HG03095 (cell line): ENCODE measurements around the gene TMEM164.
"Not testable (repeated sequence)": the region's sequence is repeated elsewhere in the genome, so short reads cannot be mapped to it uniquely, and the experiment has no call there.

ENCODE experiments used
- ATAC-seq: cut with Tn5 transposase; IDR thresholded peaks from one replicate; pipeline ENCODE4 v1.9.1; 2021; ENCODE audit warnings: moderate library complexity; ENCODE audit not compliant: unreplicated experiment

The TMEM164 gene

DNA sequence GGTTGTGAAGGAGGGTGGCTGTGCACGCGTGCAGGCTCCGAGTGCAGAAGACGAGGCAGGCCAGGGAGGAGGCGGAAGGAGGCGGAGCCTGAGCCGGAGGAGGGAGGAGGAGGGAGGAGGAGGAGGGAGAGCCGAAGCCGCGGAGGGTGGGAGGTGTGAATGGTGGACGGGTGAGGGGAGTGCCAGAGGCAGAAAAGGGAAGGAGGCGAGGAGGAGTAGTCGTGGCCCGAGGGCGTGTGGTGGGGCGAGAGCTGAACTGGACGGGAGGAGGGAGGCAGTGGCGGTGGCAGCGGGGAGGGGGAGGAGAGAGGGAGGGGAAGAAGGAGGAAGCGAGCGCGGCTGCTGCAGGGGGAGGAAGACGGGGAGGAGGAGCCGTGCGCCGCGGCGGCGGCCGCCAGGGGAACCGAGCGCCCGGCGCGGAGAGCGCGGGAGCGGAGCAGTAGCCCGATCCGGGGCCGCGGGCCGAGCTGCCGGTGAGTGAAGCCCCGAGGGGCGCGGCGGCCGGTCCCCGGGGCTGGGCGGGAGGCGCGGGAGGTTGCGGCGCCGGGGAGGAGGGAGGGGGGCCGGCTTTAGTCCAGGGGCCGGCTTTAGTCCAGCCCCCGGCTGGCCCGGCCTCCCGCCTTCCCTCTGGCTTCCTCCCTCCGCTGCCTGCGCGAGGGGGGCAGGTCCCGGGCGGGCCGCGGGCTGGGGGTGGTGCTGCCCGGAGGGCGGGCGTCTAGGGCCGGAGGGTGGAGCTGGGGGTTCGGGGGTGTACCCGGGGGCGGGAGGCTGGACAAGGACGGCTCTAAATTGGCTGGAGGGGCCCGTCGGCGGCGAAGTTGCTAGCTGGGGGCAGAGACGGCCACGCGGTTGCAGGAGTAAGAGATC is at the start of gene TMEM164:
Gene TMEM164 (plus strand): TSS at position 815 of the 867 bp plus-strand sequence. CDS start 661 bp downstream, outside the sequence.
- peak; percentile 76 for ATAC-seq

GRCh38 chrX:109954333-109954732 is 48.6 kb upstream of the TMEM164 start:
- ATAC-seq = no peak

DNA sequence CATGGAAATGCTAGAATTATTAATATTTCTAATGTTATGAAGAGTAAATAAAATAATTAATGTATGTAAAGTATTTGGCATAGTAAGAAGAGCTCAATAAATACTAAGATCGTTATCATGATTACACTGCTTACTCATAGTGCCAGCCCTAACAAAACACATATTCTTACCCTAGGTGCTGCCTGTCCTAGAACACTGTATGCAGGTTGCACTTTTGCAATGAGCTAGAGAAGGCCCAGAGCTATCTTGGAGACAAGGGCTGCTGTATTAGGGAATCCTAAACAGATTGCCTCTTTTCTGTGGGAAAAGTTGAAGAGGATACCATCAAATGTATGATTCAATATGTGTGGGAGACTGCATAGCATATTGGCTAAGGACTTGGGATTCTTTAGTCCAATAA is 48.0 kb upstream of the TMEM164 start:
- no peak for ATAC-seq

- ATAC-seq = no peak
Observed at GRCh38 chrX:109958266-109958665, 44.6 kb upstream of the TMEM164 start.

GRCh38 chrX:109959356-109959871 is 43.5 kb upstream of the TMEM164 start:
- ATAC-seq = no peak

DNA sequence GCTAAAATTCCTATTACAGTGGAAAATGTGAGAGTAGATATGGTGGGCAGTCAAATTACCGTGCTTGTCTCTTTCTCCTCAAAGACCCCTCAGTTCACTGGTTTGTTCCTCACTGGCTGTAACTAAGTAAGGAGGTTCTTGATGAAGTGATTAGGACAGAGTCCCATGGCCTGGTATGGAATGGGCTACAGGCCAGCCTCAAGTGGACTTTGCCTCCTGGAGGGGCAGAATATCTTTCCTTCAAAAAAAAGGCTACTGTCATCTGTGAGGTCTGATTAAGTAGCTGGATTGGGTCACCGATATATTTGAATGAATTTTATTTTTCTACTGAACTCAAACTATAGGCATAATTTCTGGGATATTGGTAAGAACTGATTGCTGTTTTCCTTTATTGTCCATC is 38.5 kb upstream of the TMEM164 start:
- no peak for ATAC-seq

DNA sequence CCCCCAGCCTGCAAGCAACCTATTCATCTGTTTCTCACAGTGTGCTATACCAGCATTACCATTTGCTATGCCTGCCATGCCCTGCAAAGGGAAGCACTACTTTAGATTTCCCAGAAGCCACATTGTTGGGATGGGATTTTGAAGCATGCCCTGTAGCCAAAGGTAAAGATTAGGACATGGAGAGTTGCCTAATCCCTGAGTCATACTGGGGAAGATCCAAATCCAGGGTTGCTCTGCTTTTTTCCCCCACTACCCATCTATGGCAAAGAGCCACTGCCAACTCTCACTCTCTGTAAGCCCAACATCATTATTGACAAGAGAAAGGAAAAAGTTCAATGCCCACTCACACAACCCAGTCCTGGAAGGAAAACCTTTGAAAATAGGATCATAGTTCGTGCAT is 36.7 kb upstream of the TMEM164 start:
- no peak for ATAC-seq

DNA sequence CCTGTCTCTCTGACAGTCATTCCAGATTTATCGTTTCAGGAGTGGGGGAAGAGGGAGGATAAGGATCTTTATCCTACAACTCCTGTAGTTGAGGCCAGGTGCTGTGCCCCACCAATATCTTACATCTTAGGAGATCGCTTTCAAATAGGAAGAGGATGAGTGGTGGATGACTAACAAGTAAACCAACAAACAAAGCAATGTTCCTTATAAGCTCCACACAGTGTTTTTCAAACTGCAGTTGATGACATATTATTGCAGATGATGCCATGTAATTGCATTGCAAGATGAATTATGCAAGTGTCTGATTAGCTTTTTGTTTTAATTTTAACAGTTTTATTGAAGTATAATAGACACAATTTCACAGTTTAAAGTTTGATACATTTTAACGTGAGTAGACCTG is 35.8 kb upstream of the TMEM164 start:
- ATAC-seq = no peak

- not testable (repeated sequence) for ATAC-seq
Observed at GRCh38 chrX:109970841-109971240, 32.1 kb upstream of the TMEM164 start.

DNA sequence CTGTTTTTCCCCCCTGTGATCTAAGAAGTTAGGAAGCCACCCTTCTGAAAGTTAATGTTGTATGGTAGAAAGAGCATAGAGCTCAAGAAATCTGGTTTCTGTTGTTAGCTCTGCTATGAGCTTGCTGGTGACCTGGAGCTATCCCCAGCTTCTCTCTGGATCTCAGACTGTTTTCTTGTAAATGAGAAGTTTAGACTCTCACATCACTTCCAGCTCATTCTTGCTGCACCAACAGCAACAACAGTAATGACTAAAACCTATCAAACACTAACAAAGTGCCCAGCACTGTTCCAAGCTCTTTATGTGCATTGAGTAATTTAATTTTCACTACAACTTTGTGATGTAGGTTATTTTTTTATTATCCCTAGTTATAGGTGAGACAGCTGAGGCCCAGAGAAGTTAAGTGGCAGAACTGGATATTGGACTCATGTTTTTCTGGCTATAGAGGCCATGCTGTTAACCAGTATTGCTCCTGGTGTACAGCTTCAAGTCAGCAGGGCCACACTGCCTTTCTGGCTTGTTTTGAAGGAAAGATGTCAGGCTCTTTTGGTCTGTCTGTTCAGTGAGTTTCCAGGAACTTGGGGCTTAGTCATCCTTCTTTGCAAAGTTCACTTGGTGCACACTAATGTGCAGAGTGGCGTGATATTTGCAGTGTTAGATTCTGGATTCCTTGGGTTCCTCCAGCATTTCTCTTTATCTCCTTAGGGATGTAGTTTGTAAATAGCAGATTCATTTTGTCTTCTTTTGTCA is 27.8 kb upstream of the TMEM164 start:
- ATAC-seq = no peak

DNA sequence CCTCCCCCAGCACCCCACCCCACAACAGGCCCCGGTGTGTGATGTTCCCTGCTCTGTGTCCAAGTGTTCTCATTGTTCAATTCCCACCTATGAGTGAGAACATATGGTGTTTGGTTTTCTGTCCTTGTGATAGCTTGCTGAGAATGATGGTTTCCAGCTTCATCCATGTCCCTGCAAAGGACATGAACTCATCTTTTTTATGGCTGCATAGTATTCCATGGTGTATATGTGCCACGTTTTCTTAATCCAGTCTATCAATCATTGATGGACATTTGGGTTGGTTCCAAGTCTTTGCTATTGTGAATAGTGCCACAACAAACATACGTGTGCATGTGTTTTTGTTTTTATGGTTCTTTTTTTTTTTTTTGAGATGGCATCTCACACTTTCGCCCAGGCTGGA is 17.7 kb upstream of the TMEM164 start:
- ATAC-seq = not testable (repeated sequence)

DNA sequence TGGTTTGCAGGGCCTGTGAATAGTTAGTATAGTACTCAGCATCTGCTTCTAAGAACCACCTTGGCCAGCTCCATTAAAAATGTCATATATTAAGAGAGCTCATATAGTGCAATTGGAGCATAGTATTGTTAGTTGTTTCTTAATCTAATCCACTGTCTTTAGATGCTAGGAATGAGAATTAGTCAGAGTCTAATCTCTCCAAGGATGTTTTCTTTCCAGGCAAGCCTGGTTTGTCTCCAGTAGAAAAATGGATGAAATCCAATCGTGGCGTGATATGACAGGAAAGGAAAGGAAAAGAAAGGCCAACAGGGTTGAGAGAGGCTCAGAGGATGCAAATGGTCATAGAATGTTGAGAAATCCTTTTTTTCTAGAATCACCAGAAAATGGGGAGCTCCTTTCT is 15.0 kb upstream of the TMEM164 start:
- no peak for ATAC-seq

- ATAC-seq = no peak
Observed at GRCh38 chrX:109990582-109991276, 12.2 kb upstream of the TMEM164 start.

DNA sequence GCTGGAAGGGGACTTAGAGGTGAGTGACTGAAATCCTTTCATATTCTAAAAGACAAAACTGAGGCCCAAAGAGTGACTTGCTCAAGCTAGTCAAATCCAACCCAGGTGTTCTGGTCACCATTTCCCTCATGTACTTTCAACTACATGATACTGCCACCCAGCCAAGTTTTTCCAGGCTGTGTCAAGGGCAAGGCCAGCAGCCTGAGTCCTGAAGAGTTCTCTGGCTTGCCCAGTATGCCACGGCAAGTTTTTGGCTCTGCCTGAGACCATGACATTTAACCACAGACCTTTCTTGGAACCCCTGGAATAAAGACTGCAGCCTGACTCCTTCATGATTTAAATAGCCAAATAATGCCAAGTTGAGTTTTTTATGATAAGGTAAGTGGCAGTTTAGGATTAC is 10.7 kb upstream of the TMEM164 start:
- no peak for ATAC-seq

GRCh38 chrX:109995155-109995554 is 7.8 kb upstream of the TMEM164 start:
- no peak for ATAC-seq

GRCh38 chrX:109997786-109998452 is 5.0 kb upstream of the TMEM164 start:
- no peak for ATAC-seq

- no peak for ATAC-seq
Observed at GRCh38 chrX:110000000-110000399, 2.9 kb upstream of the TMEM164 start.

DNA sequence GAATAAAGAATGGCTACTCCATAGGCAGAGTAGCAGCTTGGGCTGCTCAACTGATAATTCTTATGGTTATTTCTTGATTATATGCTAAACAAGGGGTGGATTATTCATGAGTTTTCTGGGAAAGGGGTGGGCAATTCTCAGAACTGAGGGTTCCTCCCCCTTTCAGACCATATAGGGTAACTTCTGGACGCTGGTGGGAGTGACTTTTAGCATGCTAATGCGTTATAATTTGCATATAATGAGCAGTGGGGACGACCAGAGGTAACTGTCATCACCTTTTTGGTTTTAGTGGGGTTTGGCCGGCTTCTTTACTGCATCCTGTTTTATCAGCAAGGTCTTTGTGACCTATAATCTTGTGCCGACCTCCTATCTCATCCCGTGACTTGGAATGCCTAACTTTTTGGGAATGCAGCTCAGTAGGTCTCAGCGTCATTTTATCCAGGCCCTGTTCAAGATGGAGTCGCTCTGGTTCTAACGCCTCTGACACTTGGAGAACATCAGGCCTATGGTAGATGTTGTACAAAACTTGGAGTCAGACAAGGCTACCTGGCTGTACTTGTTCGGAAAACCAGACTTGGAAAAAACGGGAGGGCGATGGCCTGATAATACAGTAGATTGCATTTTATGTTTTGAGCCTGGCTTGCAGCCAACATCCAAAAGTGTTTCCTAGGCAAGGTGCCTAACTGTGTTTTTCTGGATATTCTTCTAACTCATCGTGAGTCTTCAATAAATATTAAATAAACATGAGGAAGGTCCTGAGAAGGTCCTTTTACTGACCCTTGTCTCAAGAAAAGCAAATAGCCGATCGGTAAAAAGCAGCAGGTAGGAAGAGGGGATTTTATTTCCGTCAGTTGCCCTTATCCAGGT is 1.8 kb upstream of the TMEM164 start:
- ATAC-seq = no peak

GRCh38 chrX:110001740-110002299 is 1.1 kb upstream of the TMEM164 start:
- ATAC-seq = no peak
